Measurements from ENCODE around the gene ARID3A.

DNA sequence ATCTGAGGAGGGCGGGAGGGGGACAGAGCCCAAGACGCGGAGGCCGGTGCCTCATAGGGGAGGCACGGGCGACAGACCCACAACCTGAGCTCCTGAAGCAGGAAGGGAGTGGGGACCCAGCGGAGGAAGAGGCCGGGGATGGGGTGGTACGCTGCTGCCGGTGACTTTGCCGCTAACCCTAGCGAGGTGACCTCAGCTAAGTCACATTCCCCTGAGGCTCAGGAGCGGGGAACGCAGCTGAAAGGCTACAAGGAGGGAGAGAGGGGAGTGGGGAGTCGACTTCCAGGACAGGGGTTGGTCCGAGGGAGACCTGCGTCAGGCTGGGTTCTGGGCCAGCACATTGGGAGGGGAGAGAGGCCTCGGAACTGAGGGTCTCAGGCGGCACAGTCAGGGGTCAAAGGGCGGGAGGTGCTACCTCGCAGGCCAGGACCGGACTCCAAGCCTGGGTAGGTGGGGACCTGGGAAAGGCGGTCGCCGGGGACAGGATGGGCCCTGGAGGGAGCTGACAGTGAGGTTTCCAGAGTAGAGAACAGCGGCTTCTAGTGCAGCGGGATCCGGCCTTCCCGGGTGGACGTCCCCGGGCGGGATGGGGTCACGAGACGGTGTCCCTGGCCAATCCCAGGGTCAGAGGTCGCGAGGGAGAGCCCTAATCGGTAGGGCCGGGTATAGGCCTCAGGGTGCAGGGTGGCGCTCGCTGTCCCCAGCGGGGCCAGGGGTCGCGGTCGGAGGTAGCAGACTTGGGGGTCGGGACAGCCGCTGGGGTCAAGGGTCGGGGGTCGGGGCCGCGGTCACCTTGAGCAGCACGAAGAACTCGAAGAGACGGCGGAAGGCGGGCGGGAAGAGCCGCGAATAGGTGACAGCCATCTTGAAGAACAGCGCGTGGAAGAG, 94.4 kb downstream of the ARID3A start:
- TF ChIP-seq CTCF (conservative IDR thresholded peaks at IDR 0.05; ENCODE audit: low read depth, low read length) (no peak), EZH2 (IDR thresholded peaks at IDR 0.05; ENCODE audit: low read length, unreplicated experiment) (no peak), EZH2phosphoT487 (IDR thresholded peaks at IDR 0.05; ENCODE audit: borderline replicate concordance, low read length) (no peak)
